Cardiac muscle cell (in vitro differentiated cells and primary cell): ENCODE measurements around the gene IL10RA. TPM values are rescaled to one million over a fixed set of nuclear protein-coding genes. Genes with fewer than 3 reads are reported as not detected.

ENCODE experiments used
- DNase-seq, 2 donors: peaks; one replicate each; pipeline versions ENCODE4 v3.0.0 to v3.0.0-alpha.2; 2010 to 2017; ENCODE audit warnings: low read depth in 1 of 2, low spot score in 1 of 2
- H3K27ac ChIP-seq: fragments of 200-600 bp; sonication (generic); 2 replicates; pipeline ENCODE4 v1.5.1; 2016
- H3K27me3 ChIP-seq: fragments of 200-600 bp; sonication (generic); 2 replicates; pipeline ENCODE4 v1.6.0; 2016; ENCODE audit warnings: control low read depth
- H3K36me3 ChIP-seq: fragments of 200-600 bp; sonication (generic); 2 replicates; pipeline ENCODE4 v1.5.1; 2016; ENCODE audit warnings: control low read depth
- H3K4me1 ChIP-seq: fragments of 200-600 bp; sonication (generic); 2 replicates; pipeline ENCODE4 v1.8.1; 2017; ENCODE audit warnings: low read depth, mild to moderate bottlenecking, mixed run types
- H3K4me3 ChIP-seq: fragments of 200-600 bp; sonication (generic); 2 replicates; pipeline ENCODE4 v1.5.1; 2016; ENCODE audit warnings: mild to moderate bottlenecking
- H3K9me3 ChIP-seq: fragments of 200-600 bp; sonication (generic); 2 replicates; pipeline ENCODE4 v1.5.1; 2017; ENCODE audit warnings: low read depth, mild to moderate bottlenecking, control low read depth
- CTCF ChIP-seq: IDR thresholded peaks from 2 replicates; pipeline ENCODE4 v1.5.1; 2012; ENCODE audit warnings: low read depth, mild to moderate bottlenecking, low read length
- polyA plus RNA-seq: library from polyadenylated mRNA; unstranded; fragments of >200 nt; fragmentation: Nextera tagmentation; extraction: Ambion mirVana; gene quantifications from 2 replicates; pipeline ENCODE4 v1.2.1, GENCODE V29; 2016
- total RNA-seq: library from RNA; depleted of rRNA; stranded (reverse); fragments of >200 nt; gene quantifications from 2 replicates; pipeline ENCODE4 v1.2.3, GENCODE V29; 2016

The IL10RA gene
- total and polyA plus RNA-seq, 2 experiments from 2014 or later: not detected

GRCh38 chr11:117996058-117996457 is 9.9 kb downstream of the IL10RA start:
- H3K36me3 ChIP-seq: no peaks in the 10 kb centered on the region
- no peak for TF ChIP-seq CTCF

GRCh38 chr11:117997406-117997805 is 11.2 kb downstream of the IL10RA start:
- Histone ChIP-seq H3K9me3 (no peaks in the 10 kb centered on the region), H3K4me1 (peaks cover under 1% of the 10 kb centered on the region), H3K27me3 (no peaks in the 10 kb centered on the region), H3K4me3 (no peak overlapping the region), H3K36me3 (no peaks in the 10 kb centered on the region), H3K27ac (no peak overlapping the region)
- no peak for DNase-seq
- no peak for TF ChIP-seq CTCF

More at GRCh38 chr11:117996058-117996457, 9.9 kb downstream of the IL10RA start:
- Histone ChIP-seq H3K27ac (no peak overlapping the region), H3K9me3 (no peaks in the 10 kb centered on the region), H3K4me1 (no peaks in the 10 kb centered on the region), H3K27me3 (no peaks in the 10 kb centered on the region), H3K4me3 (no peak overlapping the region)
- no peak for DNase-seq

DNA sequence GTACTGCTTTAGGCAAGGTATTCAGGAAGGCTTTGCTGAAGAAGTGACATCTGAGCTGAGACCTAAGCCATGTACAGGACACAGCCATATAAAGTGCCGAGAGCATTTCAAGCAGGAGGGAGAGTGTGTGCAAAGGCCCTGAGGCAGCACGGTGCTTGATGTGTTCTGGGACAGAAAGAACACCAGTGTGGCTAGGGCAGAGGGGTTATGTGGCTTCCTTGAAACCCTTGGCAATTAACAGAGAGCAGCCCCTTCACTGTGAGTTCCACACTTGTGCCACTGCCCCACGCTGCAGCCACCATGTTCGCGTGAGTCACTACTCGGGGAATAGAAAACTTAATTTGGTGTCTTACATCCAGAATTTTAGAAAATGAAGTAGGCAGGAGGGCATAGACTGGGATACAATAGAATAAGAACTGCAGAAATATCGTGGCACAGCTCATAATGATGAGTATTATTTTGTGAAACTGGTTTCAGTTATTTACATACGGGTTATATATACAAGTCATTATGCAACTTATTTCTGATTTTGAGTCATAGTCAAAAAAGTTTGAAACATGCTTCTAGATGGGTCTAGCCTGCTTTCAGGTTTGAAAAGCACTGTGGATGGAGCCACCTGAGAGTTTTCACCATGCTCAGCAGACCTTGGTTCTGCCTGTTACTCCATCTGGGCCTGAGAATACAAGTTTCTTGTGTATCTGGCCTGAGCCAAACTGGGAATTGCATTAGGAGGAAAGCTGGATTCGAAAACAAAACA is 11.8 kb downstream of the IL10RA start:
- Histone ChIP-seq H3K36me3 (no peaks in the 10 kb centered on the region), H3K9me3 (no peaks in the 10 kb centered on the region), H3K4me1 (peaks cover 4% of the 10 kb centered on the region), H3K27ac (no peak overlapping the region), H3K4me3 (no peak overlapping the region), H3K27me3 (no peaks in the 10 kb centered on the region)
- DNase-seq: no peak
- no peak for TF ChIP-seq CTCF

DNA sequence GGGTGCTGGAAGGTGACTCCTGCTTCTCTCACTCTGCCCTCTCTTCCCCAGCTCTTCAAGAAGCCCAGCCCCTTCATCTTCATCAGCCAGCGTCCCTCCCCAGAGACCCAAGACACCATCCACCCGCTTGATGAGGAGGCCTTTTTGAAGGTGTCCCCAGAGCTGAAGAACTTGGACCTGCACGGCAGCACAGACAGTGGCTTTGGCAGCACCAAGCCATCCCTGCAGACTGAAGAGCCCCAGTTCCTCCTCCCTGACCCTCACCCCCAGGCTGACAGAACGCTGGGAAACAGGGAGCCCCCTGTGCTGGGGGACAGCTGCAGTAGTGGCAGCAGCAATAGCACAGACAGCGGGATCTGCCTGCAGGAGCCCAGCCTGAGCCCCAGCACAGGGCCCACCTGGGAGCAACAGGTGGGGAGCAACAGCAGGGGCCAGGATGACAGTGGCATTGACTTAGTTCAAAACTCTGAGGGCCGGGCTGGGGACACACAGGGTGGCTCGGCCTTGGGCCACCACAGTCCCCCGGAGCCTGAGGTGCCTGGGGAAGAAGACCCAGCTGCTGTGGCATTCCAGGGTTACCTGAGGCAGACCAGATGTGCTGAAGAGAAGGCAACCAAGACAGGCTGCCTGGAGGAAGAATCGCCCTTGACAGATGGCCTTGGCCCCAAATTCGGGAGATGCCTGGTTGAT is 12.6 kb downstream of the IL10RA start:
- H3K27ac ChIP-seq: no peak overlapping the region
- H3K27me3 ChIP-seq: no peaks in the 10 kb centered on the region
- H3K9me3 ChIP-seq: no peaks in the 10 kb centered on the region
- DNase-seq: no peak
- no peak for TF ChIP-seq CTCF
- peaks cover 4% of the 10 kb centered on the region for H3K4me1 ChIP-seq
- no peak overlapping the region for H3K4me3 ChIP-seq
- no peaks in the 10 kb centered on the region for H3K36me3 ChIP-seq

DNA sequence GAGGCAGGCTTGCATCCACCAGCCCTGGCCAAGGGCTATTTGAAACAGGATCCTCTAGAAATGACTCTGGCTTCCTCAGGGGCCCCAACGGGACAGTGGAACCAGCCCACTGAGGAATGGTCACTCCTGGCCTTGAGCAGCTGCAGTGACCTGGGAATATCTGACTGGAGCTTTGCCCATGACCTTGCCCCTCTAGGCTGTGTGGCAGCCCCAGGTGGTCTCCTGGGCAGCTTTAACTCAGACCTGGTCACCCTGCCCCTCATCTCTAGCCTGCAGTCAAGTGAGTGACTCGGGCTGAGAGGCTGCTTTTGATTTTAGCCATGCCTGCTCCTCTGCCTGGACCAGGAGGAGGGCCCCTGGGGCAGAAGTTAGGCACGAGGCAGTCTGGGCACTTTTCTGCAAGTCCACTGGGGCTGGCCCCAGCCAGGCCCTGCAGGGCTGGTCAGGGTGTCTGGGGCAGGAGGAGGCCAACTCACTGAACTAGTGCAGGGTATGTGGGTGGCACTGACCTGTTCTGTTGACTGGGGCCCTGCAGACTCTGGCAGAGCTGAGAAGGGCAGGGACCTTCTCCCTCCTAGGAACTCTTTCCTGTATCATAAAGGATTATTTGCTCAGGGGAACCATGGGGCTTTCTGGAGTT is 13.3 kb downstream of the IL10RA start:
- H3K4me3 ChIP-seq: no peak overlapping the region
- DNase-seq: no peak
- no peaks in the 10 kb centered on the region for H3K9me3 ChIP-seq
- TF ChIP-seq CTCF: no peak
- H3K27ac ChIP-seq: no peak overlapping the region
- peaks cover 4% of the 10 kb centered on the region for H3K4me1 ChIP-seq
- H3K27me3 ChIP-seq: no peaks in the 10 kb centered on the region
- H3K36me3 ChIP-seq: no peaks in the 10 kb centered on the region
